H1 (cell line): Measurements from ENCODE around the gene MACROD2. TPM values are rescaled to one million over a fixed set of nuclear protein-coding genes. Genes with fewer than 3 reads are reported as not detected.

Experiments
- CTCF ChIA-PET: fragments of 300-600 bp; sonication (Branson Sonifier 250); formaldehyde crosslinking; loops from one replicate; lab custom pipeline; 2021; ENCODE audit not compliant: partially characterized antibody; lab: Charles Lee
- POLR2A ChIA-PET: fragments of 300-600 bp; sonication (Branson Sonifier 250); formaldehyde crosslinking; loops from one replicate; lab custom pipeline; 2021; ENCODE audit warnings: inconsistent platforms; ENCODE audit not compliant: partially characterized antibody; lab: Charles Lee
- DNase-seq, 2 experiments: peaks; one replicate each; pipeline versions ENCODE4 v3.0.0 to v3.0.0-alpha.2; 2010 to 2022; ENCODE audit warnings: low spot score in 2 of 2, low read depth in 1 of 2, mixed read lengths in 1 of 2
- FAIRE-seq: peaks from 2 replicates; lab custom pipeline; 2011; peaks lifted over from hg19 to GRCh38; lab: Jason Lieb, UNC
- H2AFZ ChIP-seq: 2 replicates; pipeline ENCODE4 v1.8.1; 2012; ENCODE audit warnings: low read length, inconsistent platforms
- H2AK5ac ChIP-seq: 2 replicates; pipeline ENCODE4 v1.6.1; 2013; ENCODE audit warnings: low read depth, low read length
- H2BK120ac ChIP-seq: replicated peaks from 2 replicates; pipeline ENCODE3; 2013; ENCODE audit warnings: low read depth, low read length, inconsistent platforms
- H2BK12ac ChIP-seq: 2 replicates; pipeline ENCODE4 v1.6.1; 2013; ENCODE audit warnings: low read depth, low read length
- H2BK15ac ChIP-seq: 2 replicates; pipeline ENCODE4 v1.6.1; 2013; ENCODE audit warnings: low read length
- H2BK20ac ChIP-seq: 2 replicates; pipeline ENCODE4 v1.6.1; 2013; ENCODE audit warnings: low read length
- H2BK5ac ChIP-seq: 2 replicates; pipeline ENCODE4 v1.6.1; 2013; ENCODE audit warnings: low read depth, low read length
- H3K14ac ChIP-seq: 2 replicates; pipeline ENCODE4 v1.6.1; 2013; ENCODE audit warnings: inconsistent platforms; ENCODE audit not compliant: insufficient read length
- H3K18ac ChIP-seq: 2 replicates; pipeline ENCODE4 v1.6.1; 2013; ENCODE audit warnings: low read length; ENCODE audit errors: extremely low read depth
- H3K23ac ChIP-seq: 2 replicates; pipeline ENCODE4 v1.6.1; 2013; ENCODE audit warnings: inconsistent platforms; ENCODE audit not compliant: insufficient read length
- H3K23me2 ChIP-seq: 2 replicates; pipeline ENCODE4 v1.6.1; 2013; ENCODE audit warnings: low read depth, low read length
- H3K27ac ChIP-seq: 2 replicates; pipeline ENCODE4 v1.6.1; 2011; ENCODE audit warnings: low read depth, low read length, inconsistent platforms
- H3K27me3 ChIP-seq, 4 experiments: replicated peaks in 1 of 4; 1 replicate in 1 of 4; 2 replicates in 3 of 4; pipeline versions ENCODE4 v1.6.1 to v1.8.1; 2011 to 2013; ENCODE audit warnings: low read length in 3 of 4, mild to moderate bottlenecking in 3 of 4, inconsistent platforms in 2 of 4, mixed read lengths in 2 of 4, moderate library complexity in 1 of 4; ENCODE audit not compliant: control insufficient read depth in 3 of 4, insufficient read depth in 3 of 4; ENCODE audit errors: extremely low read depth in 1 of 4
- H3K36me3 ChIP-seq, 4 experiments: 2 replicates each; pipeline versions ENCODE4 v1.6.1 to v1.8.1; 2011 to 2013; ENCODE audit warnings: mild to moderate bottlenecking in 4 of 4, low read length in 3 of 4, moderate library complexity in 2 of 4, control low read depth in 1 of 4, inconsistent platforms in 1 of 4; ENCODE audit not compliant: insufficient read depth in 4 of 4, control insufficient read depth in 2 of 4
- H3K4ac ChIP-seq: replicated peaks from 2 replicates; pipeline ENCODE3; 2013; ENCODE audit warnings: low read length, low read depth, mixed read lengths, inconsistent platforms; ENCODE audit not compliant: insufficient read length
- H3K4me1 ChIP-seq, 4 experiments: replicated peaks in 1 of 4; 1 replicate in 1 of 4; 2 replicates in 3 of 4; pipeline versions ENCODE4 v1.6.1 to v1.8.1; 2011 to 2013; ENCODE audit warnings: low read length in 3 of 4, inconsistent platforms in 2 of 4, mixed read lengths in 1 of 4; ENCODE audit not compliant: insufficient read depth in 4 of 4, control insufficient read depth in 3 of 4
- H3K4me2 ChIP-seq, 2 experiments: 2 replicates each; pipeline versions ENCODE4 v1.6.1 to v1.8.1; 2011 to 2013; ENCODE audit warnings: low read depth in 2 of 2, low read length in 2 of 2, control low read depth in 1 of 2, inconsistent platforms in 1 of 2, mild to moderate bottlenecking in 1 of 2; ENCODE audit not compliant: insufficient read depth in 1 of 2
- H3K4me3 ChIP-seq, 4 experiments: fragments of 200-600, 300-600 bp in 1 of 4; sonication (generic), shearing (Covaris generic), sonication (Bioruptor Twin) in 1 of 4; 2 replicates each; pipeline versions ENCODE4 v1.5.1 to v1.8.1; 2011 to 2016; ENCODE audit warnings: low read length in 4 of 4, low read depth in 3 of 4, control low read depth in 2 of 4, inconsistent platforms in 2 of 4, mild to moderate bottlenecking in 2 of 4, mixed read lengths in 1 of 4, moderate library complexity in 1 of 4; ENCODE audit not compliant: insufficient read depth in 2 of 4; ENCODE audit errors: extremely low read depth in 1 of 4
- H3K56ac ChIP-seq: replicated peaks from 2 replicates; pipeline ENCODE3; 2013; ENCODE audit warnings: low read depth, mild to moderate bottlenecking, mixed read lengths, low read length, inconsistent platforms; ENCODE audit not compliant: insufficient read length
- H3K79me1 ChIP-seq: 2 replicates; pipeline ENCODE4 v1.6.1; 2013; ENCODE audit warnings: low read depth, low read length, control low read depth
- H3K79me2 ChIP-seq, 2 experiments: 2 replicates each; pipeline versions ENCODE4 v1.6.1 to v1.8.1; 2012 to 2013; ENCODE audit warnings: low read length in 2 of 2, mild to moderate bottlenecking in 2 of 2, inconsistent platforms in 1 of 2; ENCODE audit not compliant: insufficient read depth in 2 of 2, control insufficient read depth in 1 of 2
- H3K9ac ChIP-seq, 4 experiments: replicated peaks in 1 of 4; 1 replicate in 1 of 4; 2 replicates in 3 of 4; pipeline versions ENCODE4 v1.6.1 to v1.8.1; 2011 to 2013; ENCODE audit warnings: low read depth in 3 of 4, low read length in 3 of 4, control low read depth in 2 of 4, mild to moderate bottlenecking in 2 of 4, moderate library complexity in 2 of 4, inconsistent platforms in 1 of 4; ENCODE audit errors: extremely low read depth in 1 of 4
- H3K9me3 ChIP-seq, 2 experiments: 2 replicates each; pipeline versions ENCODE4 v1.6.1 to v1.8.1; 2012 to 2013; ENCODE audit warnings: mild to moderate bottlenecking in 2 of 2, moderate library complexity in 2 of 2, control low read depth in 1 of 2, inconsistent platforms in 1 of 2, low read depth in 1 of 2, low read length in 1 of 2, mixed read lengths in 1 of 2; ENCODE audit not compliant: insufficient read depth in 2 of 2
- H4K20me1 ChIP-seq, 2 experiments: replicated peaks in 1 of 2; 2 replicates each; pipeline versions ENCODE3 to v1.8.1; 2011 to 2013; ENCODE audit warnings: inconsistent platforms in 2 of 2, low read length in 2 of 2, mild to moderate bottlenecking in 1 of 2; ENCODE audit not compliant: insufficient read depth in 2 of 2, control insufficient read depth in 1 of 2
- H4K5ac ChIP-seq: 2 replicates; pipeline ENCODE4 v1.6.1; 2013; ENCODE audit warnings: low read length, low read depth, mixed read lengths, inconsistent platforms; ENCODE audit not compliant: insufficient read length
- H4K8ac ChIP-seq: 2 replicates; pipeline ENCODE4 v1.8.0; 2013; ENCODE audit warnings: mild to moderate bottlenecking, moderate library complexity, low read length, inconsistent platforms; ENCODE audit not compliant: insufficient read depth; ENCODE audit errors: extremely low read depth
- H4K91ac ChIP-seq: replicated peaks from 2 replicates; pipeline ENCODE3; 2013; ENCODE audit warnings: low read length, mixed read lengths, inconsistent platforms; ENCODE audit not compliant: insufficient read length
- CEBPB ChIP-seq: IDR thresholded peaks from 2 replicates; pipeline ENCODE4 v1.6.1; 2012; ENCODE audit warnings: low read depth, low read length
- EP300 ChIP-seq, 2 experiments: IDR thresholded peaks; 1 replicate in 1 of 2; 2 replicates in 1 of 2; pipeline ENCODE4 v1.6.1; 2011 to 2012; ENCODE audit warnings: low read depth in 2 of 2, low read length in 2 of 2, mild to moderate bottlenecking in 2 of 2, borderline replicate concordance in 1 of 2, inconsistent platforms in 1 of 2, moderate library complexity in 1 of 2
- SIN3A ChIP-seq, 2 experiments: IDR thresholded peaks in 1 of 2; conservative IDR thresholded peaks in 1 of 2; 2 replicates each; pipeline ENCODE4 v1.6.1; 2011 to 2012; ENCODE audit warnings: low read length in 2 of 2, improper control_type of control experiment in 1 of 2, low read depth in 1 of 2, mild to moderate bottlenecking in 1 of 2
- WGBS, 2 experiments: shearing (Covaris generic) in 1 of 2; methylation state at CpG; one replicate each; pipeline versions ENCODE4 v1.1.6 to v1.1.7; 2013 to 2015; ENCODE audit warnings: low lambda C conversion rate in 2 of 2, mixed read lengths in 2 of 2, inconsistent platforms in 1 of 2, low coverage in 1 of 2, missing lambda C conversion rate in 1 of 2; ENCODE audit not compliant: insufficient replicate concordance in 2 of 2, insufficient coverage in 1 of 2, insufficient read length in 1 of 2; ENCODE audit errors: extremely low coverage in 1 of 2, missing lambda C conversion rate in 1 of 2; 5-methylcytosine and 5-hydroxymethylcytosine counted together
- polyA plus RNA-seq, 7 experiments: library from polyadenylated mRNA; depleted of rRNA in 3 of 7; stranded (reverse) in 5 of 7; unstranded in 2 of 7; fragments of >200 nt in 5 of 7; fragments of 200-250 nt in 2 of 7; gene quantifications; 1 replicate in 5 of 7; 2 replicates in 1 of 7; 4 replicates in 1 of 7; pipeline versions ENCODE4 v1.2.1 to v1.2.3, GENCODE V29; 2011 to 2013; ENCODE audit warnings: missing spikeins in 2 of 7, mixed read lengths in 2 of 7
- total RNA-seq: library from RNA; stranded (reverse); fragmentation: NEBNext Ultra II Directional; extraction: Animal tissue kit (Norgen Biotek cat#: 25700); gene quantifications from 2 replicates; pipeline ENCODE4 v1.2.1, GENCODE V29; 2021

The MACROD2 gene
- total and polyA plus RNA-seq, 2 of the 8 experiments (the other 6 are each of a cell fraction or from before 2014, with no cell fraction given) = 0.70 to 3.9 TPM

DNA sequence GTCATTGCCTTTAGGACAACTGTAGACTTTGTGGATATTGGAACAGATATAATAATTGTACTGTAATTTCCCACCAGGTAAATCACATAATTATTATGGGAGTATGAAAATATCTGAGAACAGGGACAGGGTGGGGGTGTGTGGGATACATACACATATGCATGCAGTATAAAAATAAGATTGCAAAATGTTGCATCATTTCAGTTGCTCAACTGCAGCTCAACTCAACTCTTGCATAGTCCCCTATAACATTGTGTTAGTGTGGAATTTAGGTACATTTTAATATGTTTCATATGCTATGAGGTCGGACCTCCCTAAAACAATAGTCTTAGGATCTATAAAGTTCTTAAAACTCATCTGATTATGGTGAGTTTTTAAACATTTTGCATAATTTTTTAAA, 617.1 kb downstream of the MACROD2 start:
- WGBS, 2 experiments = 93% methylated on average over 1 of the region's 1 CpG; no CpG with 5 or more reads in 1 of the 2 experiments
- no peaks in the 10 kb centered on the region for H3K9me3 ChIP-seq
- no peak overlapping the region for H3K4me3 ChIP-seq
- H3K23me2 ChIP-seq = no peaks in the 10 kb centered on the region
- POLR2A ChIA-PET = no interaction called here
- no peak overlapping the region for H4K8ac ChIP-seq
- H3K79me1 ChIP-seq = no peaks in the 10 kb centered on the region
- no peak overlapping the region for H2AK5ac ChIP-seq
- H3K4me2 ChIP-seq = no peak overlapping the region
- H3K23ac ChIP-seq = no peak overlapping the region
- H3K4me1 ChIP-seq = peaks cover 0 to 3% (median 0%) of the 10 kb centered on the region in 4 experiments; a peak in 1 of 7 replicates
- no peaks in the 10 kb centered on the region; a peak in 1 of 8 replicates for H3K36me3 ChIP-seq
- no peak overlapping the region for H3K18ac ChIP-seq
- no peak overlapping the region for H3K9ac ChIP-seq
- H2BK20ac ChIP-seq = no peak overlapping the region
- CTCF ChIA-PET = no interaction called here
- no peak for DNase-seq
- H3K4ac ChIP-seq = no peak overlapping the region
- H3K14ac ChIP-seq = no peak overlapping the region
- H2AFZ ChIP-seq = no peak overlapping the region
- no peak overlapping the region for H2BK5ac ChIP-seq
- no peak overlapping the region for H2BK12ac ChIP-seq
- TF ChIP-seq CEBPB (peak; percentile 86), SIN3A (conservative IDR thresholded peaks at IDR 0.05 in 1 of 2, IDR thresholded peaks at IDR 0.05 in 1 of 2; ENCODE audit: low read depth in 1 of 2, low read length in 2 of 2) (no peak), EP300 (IDR thresholded peaks at IDR 0.05; ENCODE audit: borderline replicate concordance in 1 of 2, low read depth in 2 of 2, low read length in 2 of 2) (no peak)
- FAIRE-seq = no peak
- no peaks in the 10 kb centered on the region for H3K27me3 ChIP-seq
- H3K79me2 ChIP-seq = no peaks in the 10 kb centered on the region
- H2BK15ac ChIP-seq = no peak overlapping the region
- no peak overlapping the region for H3K27ac ChIP-seq
- no peak overlapping the region for H4K91ac ChIP-seq
- H4K5ac ChIP-seq = no peak overlapping the region
- H2BK120ac ChIP-seq = no peak overlapping the region
- no peak overlapping the region for H3K56ac ChIP-seq
- H4K20me1 ChIP-seq = no peaks in the 10 kb centered on the region
